Measurements from ENCODE around the gene NUDT9. TPM values are rescaled to one million over a fixed set of nuclear protein-coding genes. Genes with fewer than 3 reads are reported as not detected.
A peak's percentile ranks its signal among the peaks of the same experiment; 100 is the strongest.
"Not testable (repeated sequence)": the region's sequence is repeated elsewhere in the genome, so short reads cannot be mapped to it uniquely, and the experiment has no call there.

Gene NUDT9, protein sequence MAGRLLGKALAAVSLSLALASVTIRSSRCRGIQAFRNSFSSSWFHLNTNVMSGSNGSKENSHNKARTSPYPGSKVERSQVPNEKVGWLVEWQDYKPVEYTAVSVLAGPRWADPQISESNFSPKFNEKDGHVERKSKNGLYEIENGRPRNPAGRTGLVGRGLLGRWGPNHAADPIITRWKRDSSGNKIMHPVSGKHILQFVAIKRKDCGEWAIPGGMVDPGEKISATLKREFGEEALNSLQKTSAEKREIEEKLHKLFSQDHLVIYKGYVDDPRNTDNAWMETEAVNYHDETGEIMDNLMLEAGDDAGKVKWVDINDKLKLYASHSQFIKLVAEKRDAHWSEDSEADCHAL
- 27.8 TPM for polyA plus RNA-seq (2013, experiment 1 of 2; ENCODE audit: insufficient read length)
- 25.7 TPM for polyA plus RNA-seq (2013, experiment 2 of 2; ENCODE audit: insufficient read length)

DNA sequence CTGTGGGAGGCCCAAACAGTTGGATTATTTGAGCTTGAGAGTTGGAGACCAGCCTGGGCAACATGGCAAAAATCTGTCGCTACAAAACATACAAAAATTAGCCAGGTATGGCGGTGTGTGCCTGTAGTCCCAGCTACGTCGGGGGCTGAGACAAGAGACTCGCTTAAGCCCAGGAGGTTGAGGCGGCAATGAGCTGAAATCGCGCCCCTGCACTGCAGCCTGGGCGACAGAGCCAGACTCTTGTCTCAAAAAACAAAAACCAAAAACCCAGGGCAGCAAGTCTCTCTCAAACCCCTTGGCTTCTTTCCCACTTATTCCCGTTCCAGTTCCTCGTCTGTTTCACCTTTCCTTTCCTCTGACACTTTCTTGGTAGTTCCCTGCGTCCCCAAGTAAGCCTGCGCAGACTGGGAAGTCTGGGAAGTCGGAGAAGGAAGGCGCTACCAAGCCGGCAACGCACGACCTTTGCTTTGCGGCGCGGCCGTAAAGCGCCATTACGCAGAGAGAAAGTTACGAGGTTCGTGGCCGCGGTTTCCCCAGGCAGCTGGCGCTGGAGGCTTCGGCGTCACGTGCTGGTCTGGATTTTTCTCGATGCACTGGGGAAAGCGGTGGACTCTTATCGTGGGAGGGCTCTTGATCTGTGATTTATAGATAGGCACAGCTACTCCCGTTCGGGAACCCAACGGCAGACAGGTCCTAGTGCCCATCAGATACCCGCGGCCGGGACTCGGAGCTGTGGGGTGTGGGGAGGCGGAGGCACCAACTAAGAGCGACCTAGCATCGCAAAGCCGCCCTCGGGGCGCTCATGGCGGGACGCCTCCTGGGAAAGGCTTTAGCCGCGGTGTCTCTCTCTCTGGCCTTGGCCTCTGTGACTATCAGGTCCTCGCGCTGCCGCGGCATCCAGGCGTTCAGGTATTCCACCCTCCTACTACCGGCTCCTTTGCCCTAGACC is at the start of gene NUDT9:
Gene NUDT9, plus strand, starts transcription at position 470 of the 949 bp plus-strand sequence. Its CDS starts 333 bp downstream, at position 803.
- DNase-seq: peak; percentile 96

DNA sequence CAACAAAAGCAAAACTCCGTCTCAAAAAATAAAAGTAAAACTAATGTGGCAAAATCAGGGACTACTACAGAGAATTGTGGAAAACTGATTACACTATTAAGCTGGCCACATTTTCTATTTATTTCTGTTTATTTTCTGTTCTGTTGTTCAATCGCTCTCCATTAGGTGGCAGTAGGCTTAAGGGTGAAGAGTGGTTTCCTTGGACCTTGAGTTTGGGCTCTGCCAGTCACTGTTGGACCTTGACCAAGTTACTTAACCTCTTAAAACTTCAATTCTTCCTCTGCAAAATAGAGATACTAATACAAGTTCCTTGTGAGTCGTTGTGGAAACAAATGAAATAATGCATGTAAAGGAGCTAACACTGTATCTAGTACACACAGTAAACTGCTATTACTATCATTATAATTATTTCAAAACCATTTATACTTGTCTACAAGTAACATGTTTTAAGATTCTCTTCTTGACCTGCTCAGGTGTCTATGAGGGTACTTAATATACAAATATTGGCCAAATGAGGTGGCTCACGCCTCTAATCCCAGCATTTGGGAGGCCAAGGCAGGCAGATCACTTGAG is 46.6 kb upstream of the NUDT9 start:
- peak; percentile 78 for DNase-seq

DNA sequence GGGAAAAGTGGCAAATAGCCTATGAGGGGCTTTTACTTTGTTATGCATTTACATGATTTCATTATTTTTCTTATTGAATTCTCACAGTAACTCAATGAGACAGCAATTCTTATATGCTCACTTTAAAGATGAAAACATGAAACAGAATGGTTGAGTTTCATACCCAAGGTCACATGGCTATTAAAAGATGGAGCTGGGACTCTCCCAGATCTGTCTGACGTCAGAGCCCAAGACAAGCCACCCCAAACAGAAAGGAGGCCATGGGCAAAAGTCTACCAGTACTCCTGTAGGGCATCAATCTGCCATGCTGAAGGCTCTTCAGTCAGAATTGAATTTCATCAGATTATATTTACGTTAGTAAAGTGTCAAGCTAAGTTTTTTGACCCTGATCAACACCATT is 44.6 kb upstream of the NUDT9 start:
- no peak for DNase-seq

DNA sequence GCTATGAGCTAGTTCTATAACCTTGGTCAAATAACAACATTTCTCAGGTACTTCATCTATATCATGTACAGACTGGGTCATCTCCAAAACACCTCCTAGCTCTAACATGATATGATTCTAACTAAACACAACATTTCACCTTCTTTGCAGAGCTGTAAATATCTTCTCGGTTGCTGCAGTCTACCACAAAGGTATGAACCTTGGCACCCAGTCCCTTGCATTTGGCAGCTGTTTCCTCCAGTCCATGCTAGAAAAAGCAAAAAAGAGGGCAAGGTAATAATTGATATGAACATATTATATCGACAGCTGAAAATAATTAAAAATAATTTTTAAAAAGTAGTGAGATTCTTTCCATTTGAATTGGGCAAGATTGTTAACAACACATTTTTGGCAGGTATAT is 40.3 kb upstream of the NUDT9 start:
- no peak for DNase-seq

DNA sequence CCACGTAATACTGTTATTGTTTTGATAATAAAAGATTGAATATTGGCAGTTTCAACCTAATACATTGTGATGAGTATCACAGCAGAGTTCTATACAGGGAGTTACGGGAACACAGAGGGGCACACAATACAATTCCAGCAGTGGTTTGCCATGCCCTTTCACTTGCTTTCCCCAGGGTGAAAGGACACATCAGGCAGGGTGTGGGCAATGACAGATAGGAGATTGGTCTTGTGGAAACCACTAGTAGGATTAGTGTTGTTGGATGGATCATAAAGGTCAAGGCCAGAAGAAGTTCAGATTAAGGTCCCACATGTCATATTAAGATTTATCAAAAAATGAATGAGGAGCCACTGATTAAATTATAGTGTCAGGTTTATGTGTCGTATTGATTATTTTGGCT is 39.4 kb upstream of the NUDT9 start:
- no peak for DNase-seq

DNA sequence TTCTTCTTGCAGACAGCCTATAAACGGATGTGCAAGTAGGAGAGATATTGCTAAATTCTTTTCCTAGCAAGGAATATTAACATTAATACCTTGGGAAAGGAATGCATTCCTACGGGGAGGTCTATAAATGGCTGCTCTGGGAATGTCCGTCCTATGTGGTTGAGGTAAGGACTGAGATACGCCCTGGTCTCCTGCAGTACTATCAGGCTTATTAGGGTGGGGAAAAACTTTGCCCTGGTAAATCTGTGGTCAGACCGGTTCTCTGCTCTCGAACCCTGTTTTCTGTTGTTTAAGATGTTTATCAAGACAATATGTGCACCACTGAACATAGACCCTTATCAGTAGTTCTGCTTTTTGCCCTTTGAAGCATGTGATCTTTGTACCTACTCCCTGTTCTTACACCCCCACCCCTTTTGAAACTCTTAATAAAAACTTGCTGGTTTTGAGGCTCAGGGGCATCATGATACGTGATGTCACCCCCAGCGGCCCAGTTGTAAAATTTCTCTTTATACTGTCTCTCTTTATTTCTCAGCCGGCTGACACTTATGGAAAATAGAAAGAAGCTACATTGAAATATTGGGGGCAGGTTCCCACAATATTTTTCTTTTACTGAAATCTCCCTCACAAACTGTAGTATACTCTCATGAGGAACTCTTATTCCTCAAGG is 37.8 kb upstream of the NUDT9 start:
- DNase-seq: not testable (repeated sequence)

DNA sequence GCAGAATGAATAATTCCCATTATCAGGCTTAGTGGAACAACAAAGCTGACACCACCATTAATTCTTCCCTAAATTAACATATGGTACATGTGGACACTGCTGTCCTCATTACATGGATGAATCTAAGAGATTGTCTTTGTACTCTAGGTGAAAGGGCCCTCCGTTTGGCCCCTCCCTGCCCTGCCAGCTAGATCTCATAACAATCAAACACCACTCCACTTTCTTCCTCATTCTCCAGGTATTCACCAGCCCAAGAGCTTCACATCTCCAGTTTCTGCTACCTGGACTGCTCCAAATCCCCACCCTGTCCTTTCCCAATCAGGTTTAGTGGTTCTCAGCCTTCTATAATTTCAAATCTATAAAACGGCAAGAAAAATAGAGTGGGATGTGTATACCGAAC is 35.1 kb upstream of the NUDT9 start:
- DNase-seq: no peak

DNA sequence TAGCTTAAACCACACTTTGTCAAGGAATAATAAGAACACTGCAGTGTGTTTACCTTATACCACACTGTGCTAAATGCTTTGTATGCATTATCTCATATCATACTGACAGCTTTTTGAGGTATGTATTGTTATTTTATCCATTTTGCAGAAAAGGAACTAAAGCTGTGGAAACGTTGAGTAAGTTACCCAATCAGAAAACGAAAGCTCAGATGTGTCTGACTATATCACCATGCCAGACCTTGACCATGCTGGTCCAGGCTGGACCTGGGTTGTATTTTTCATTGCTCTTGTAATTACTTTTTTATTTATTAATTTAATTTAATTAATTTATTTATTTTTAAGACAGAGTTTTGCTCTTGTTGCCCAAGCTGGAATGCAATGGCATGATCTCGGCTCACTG is 33.5 kb upstream of the NUDT9 start:
- no peak for DNase-seq

DNA sequence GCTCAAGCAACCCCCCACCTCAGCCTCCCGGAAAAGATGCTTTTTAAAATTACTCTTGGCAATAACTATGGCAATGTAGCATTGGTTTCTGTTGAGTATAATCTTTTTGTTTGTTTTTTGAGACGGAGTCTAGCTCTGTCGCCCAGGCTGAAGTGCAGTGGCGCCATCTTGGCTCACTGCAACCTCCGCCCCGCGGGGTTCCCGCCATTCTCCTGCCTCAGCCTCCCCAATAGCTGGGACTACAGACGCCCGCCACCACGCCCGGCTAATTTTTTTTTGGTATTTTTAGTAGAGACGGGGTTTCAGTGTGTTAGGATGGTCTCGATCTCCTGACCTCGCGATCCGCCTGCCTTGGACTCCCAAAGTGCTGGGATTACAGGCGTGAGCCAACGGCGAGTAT is 32.3 kb upstream of the NUDT9 start:
- not testable (repeated sequence) for DNase-seq

DNA sequence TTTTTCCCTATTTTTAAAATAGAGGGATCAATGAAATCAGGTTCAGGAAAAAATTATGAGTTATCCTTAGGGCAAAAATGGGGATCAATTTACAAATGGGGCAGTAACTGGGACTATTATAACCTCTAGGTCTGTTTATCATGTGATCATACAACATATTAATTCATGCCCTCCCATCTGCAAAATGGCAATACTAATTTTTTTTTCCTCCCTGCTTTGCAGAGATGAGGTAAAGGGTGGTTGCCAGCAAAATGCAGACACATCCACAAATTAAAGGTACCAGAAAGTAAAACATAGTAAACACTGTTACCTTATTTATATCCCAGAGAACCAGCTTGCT is 31.9 kb upstream of the NUDT9 start:
- DNase-seq: no peak

DNA sequence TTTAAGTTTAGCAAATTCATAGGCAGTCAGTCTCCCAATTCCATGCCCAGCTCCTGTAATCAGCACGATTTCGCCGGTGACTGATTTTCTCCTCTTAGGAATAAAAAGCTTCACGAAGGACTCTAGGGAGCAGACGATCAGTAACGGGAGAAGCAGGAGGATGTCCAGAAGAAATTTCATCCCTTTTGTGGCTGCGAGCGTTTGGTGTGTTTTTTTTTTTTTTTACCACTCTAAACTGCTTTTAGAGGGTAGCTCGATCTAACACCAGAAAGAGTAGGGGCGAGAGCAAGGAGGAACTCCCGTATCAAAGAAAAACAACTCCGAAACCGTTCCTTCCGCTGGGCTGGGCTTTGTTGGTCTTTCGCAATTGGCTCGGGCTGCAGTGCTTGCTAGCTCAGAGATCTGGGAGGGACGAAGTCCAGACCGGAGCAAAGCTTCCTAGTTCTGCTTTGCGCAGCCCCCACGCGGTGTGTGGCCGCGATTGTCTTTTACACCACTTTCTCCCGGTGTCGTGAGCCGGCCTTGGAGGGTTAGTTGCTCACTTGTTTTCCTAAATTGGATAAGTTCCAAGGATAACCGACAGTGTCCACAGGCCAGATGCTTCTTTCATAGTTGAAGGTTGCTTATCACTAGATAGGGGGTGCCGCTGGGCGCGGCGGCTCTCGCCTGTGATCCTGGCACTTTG is 31.3 kb upstream of the NUDT9 start, which contains the start of gene HSD17B11:
Gene HSD17B11, minus strand, starts transcription at position 298 of the 685 bp plus-strand sequence. Its CDS starts 118 bp downstream, at position 180.
- peak; percentile 94 for DNase-seq

DNA sequence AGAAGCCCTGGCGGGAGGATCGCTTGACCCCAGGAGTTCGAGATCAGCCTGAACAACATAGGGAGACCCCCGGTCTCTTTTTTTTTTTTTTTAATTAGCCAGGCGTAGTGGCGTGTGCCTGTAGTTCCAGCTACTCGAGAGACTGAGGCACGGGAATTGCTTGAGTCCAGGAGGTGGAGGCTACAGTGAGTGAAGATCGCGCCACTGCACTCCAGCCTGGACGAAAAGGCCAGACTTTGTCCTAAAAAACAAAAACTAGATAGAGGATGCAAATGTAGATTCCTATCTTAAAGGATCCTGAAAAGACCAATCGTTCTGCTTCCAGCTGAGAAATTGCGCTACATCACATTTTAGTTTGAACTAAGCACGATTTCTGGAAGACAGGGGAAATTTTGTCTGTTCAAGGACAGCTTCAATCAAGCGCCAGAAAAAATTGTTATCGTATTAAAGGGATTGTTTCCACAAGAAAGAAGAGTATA is 30.8 kb upstream of the NUDT9 start:
- no peak for DNase-seq

DNA sequence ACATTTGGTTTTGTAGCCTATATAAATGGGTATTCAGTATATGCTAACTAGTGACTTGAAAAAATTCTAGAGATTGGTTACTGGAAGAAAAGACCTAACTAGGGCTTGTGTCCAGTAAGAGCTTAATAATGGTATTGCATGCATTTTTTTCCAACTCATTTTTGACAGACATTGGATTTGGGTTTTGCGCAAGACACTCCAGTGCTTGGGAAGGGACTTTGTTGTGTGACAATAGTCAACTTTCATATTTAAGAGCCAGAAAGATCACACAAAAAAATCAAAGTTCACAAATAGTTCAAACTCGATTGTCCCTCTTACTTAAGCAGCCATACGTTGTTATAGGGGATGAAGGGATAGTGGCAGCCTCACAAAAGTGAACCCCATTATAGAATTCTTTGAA is 30.2 kb upstream of the NUDT9 start:
- no peak for DNase-seq

DNA sequence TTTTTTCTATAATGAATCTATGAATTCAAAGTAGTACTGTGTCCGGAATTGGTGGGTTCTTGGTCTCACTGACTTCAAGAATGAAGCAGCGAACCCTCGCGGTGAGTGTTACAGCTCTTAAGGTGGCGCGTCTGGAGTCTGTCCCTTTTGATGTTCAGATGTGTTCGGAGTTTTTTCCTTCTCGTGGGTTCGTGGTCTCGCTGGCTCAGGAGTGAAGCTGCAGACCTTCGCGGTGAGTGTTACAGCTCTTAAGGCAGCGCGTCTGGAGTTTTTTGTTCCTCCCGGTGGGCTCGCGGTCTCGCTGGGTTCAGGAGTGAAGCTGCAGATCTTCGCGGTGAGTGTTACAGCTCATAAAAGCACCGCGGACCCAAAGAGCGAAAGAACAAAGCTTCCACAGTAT is 27.3 kb upstream of the NUDT9 start:
- not testable (repeated sequence) for DNase-seq

DNA sequence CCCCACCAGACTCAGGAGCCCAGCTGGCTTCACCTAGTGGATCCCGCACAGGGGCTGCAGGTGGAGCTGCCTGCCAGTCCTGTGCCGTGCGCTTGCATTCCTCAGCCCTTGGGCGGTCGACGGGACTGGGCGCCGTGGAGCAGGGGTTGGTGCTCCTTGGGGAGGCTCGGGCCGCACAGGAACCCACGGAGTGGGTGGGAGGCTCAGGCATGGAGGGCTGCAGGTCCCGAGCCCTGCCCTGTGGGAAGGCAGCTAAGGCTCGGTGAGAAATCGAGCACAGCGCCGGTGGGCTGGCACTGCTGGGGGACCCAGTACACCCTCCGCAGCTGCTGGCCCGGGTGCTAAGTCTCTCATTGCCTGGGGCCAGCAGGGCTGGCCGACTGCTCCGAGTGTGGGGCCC is 26.5 kb upstream of the NUDT9 start:
- not testable (repeated sequence) for DNase-seq

DNA sequence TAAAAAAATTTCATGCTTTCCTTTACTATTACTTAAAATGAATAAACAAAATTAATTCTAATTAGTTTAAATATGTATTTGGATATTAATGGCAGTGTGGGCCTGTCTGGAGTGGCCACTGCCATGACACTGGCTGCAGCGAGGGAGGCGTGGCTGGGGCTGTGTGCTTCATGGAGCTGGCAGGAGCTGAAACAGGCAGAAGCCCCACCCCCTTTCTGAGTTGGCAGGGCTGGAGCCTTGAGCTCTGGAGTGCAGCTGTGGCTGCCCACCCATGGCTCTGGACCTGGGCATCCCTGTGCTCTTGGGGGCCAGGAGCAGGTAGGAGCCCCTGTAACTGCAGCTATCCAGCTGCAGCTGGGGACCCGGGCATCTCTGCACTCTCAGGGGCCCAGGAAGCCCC is 23.2 kb upstream of the NUDT9 start:
- DNase-seq: no peak

DNA sequence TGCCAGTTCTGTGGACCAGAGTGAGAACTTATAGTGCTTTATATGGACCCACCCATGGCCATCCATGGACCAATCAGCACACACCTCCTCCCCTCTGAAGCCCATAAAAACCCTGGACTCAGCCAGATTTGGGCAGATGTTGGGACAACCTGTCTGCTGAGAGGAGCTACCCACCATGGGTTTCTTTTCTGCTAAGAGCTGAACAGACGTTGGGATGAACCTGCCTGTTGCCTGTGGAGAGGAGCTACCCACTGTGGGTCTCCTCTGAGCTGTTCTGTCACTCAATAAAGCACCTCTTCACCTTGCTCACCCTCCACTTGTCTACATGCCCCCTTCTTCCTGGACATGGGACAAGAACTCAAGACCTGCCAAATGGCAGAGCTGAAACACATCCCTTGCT is 22.4 kb upstream of the NUDT9 start:
- DNase-seq: no peak

DNA sequence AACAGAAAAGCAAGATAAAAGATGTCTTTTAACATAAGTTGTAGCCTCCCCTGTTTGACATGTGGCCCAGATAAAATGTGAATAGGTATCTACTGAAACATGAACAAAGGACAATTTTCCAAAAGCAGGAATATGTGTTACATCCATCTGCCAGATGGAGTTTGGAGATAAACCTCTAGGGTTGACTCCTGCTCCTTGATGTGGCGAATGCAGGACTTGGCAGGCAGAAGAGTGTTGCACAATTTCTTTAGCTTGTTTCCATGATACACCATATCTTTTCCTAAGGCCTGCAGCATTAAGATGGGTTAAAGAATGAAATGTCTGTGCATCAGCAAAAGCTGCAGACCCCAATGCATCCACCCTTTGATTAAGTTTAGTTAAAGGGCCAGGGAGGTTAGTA is 18.6 kb upstream of the NUDT9 start:
- peak; percentile 55 for DNase-seq

DNA sequence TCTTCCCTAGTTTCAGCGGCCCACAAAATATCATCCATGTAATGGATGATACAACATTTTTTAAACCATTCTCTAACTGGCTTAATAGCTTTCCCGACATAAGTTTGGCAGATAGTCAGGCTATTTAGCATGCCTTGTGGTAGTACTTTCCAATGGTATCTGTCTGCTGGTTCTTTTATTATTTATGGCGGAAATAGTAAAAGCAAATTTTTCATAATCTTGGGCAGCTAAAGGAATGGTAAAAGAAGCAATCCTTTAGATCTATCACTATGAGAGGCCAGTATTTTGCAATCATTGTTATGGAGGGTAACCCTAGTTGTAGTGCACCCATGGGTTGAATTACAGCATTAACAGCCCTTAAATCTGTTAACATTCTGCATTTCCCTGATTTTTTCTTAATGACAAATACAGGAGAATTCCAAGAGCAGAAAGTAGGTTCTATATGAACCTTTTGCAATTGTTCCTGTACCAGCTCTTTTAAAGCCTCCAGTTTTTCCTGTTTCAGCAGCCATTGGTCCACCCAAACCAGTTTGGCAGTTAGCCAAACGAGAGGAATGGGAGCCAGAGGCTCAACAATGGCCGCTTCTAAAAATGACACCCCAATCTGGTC is 17.1 kb upstream of the NUDT9 start:
- peak; percentile 59 for DNase-seq

DNA sequence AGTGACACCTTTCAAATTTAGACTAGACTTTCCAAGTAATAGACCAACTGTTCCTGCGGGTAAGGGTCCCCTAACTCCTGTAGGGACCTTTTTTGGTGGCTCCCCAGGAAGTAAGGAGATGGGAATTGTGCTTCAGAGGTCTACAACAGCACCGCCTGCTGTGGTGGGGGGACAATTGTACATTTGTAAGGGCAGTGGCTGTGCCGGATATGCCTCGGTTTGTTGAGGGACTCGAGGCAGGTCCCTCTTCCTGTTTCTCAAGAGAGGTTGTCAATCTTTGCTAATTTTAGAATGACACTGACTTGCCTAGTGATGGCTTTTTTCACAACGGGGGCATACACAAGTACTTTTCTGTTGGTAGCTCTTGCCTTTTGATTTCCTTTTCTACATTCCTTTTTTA is 15.9 kb upstream of the NUDT9 start:
- DNase-seq: no peak

DNA sequence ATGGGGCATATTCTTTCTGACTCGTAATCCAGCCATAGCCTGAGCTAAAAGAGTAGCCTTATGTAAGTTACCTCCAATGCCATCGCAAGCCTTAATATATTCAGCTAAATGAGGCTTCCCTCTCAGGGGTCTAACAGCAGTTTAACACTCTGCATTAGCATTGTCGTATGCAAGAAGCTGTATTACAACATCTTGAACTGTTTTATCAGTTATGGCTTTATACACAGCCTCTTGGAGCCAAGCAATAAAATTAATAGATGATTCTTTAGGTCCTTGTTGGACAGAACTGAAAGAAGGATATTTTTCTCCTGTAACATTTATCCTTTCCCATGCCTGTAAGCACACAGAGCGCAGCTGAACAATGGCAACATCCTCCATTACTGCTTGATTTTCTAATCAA is 15.5 kb upstream of the NUDT9 start:
- DNase-seq: not testable (repeated sequence)

Measured in fibroblast of skin of abdomen (primary cell).